Tibial nerve (tissue), 4 donors: ENCODE data around the gene PKHD1. TPM values are rescaled to one million over a fixed set of nuclear protein-coding genes. Genes with fewer than 3 reads are reported as not detected.

Experiments used
- DNase-seq, 2 donors: peaks; one replicate each; pipeline ENCODE4 v3.0.0-alpha.2; 2019; ENCODE audit warnings: low spot score in 2 of 2
- H3K27ac ChIP-seq, 4 donors: fragments of 200-600 bp; sonication (generic) in 3 of 4; one replicate each; pipeline ENCODE4 v1.5.1; 2017 to 2019; ENCODE audit warnings: mild to moderate bottlenecking in 1 of 4
- H3K27me3 ChIP-seq, 2 donors: fragments of 200-600 bp; sonication (generic) in 1 of 2; one replicate each; pipeline versions ENCODE4 v1.5.1 to v1.6.0; 2017 to 2019
- H3K36me3 ChIP-seq, 3 donors: fragments of 200-600 bp; sonication (generic); one replicate each; pipeline ENCODE4 v1.5.1; 2018 to 2019
- H3K4me1 ChIP-seq, 4 donors: fragments of 200-600 bp; sonication (generic) in 3 of 4; one replicate each; pipeline ENCODE4 v1.5.1; 2017 to 2019
- H3K4me3 ChIP-seq, 4 donors: fragments of 200-600 bp; sonication (generic) in 3 of 4; one replicate each; pipeline ENCODE4 v1.5.1; 2017 to 2019; ENCODE audit warnings: mild to moderate bottlenecking in 1 of 4, moderate library complexity in 1 of 4
- H3K9me3 ChIP-seq, 4 donors: fragments of 200-600 bp; sonication (generic) in 3 of 4; one replicate each; pipeline ENCODE4 v1.5.1; 2017 to 2019
- EP300 ChIP-seq, 2 donors: sonication (generic); formaldehyde crosslinking; IDR thresholded peaks; one replicate each; pipeline ENCODE4 v1.6.1; 2017; ENCODE audit warnings: antibody characterized with exemption in 2 of 2, mild to moderate bottlenecking in 1 of 2
- POLR2A ChIP-seq, 2 donors: fragments of 450-650 bp; IDR thresholded peaks; one replicate each; pipeline ENCODE4 v1.6.1; 2017; ENCODE audit warnings: antibody characterized with exemption in 2 of 2, mild to moderate bottlenecking in 2 of 2, moderate library complexity in 2 of 2
- WGBS, 2 donors: methylation state at CpG; one replicate each; pipeline ENCODE4 v1.1.5; 2018; 5-methylcytosine and 5-hydroxymethylcytosine counted together
- total RNA-seq, 4 donors: library from RNA; depleted of rRNA; stranded (reverse); fragments of >200 nt; gene quantifications; one replicate each; pipeline ENCODE4 v1.1.0, GENCODE V29; 2016
- TF ChIP-seq, protein P1 (sequence below), 5 experiments: fragments of 200-600 bp in 3 of 5; fragments of 450-650 bp in 2 of 5; sonication (generic) in 3 of 5; IDR thresholded peaks; one replicate each; pipeline ENCODE4 v1.5.1; 2016 to 2019; ENCODE audit warnings: antibody characterized with exemption in 5 of 5, mild to moderate bottlenecking in 3 of 5, moderate library complexity in 2 of 5

The PKHD1 gene
- total RNA-seq, 4 donors from 2014 or later = under 0.01 to 0.22 (median 0.20) TPM

DNA sequence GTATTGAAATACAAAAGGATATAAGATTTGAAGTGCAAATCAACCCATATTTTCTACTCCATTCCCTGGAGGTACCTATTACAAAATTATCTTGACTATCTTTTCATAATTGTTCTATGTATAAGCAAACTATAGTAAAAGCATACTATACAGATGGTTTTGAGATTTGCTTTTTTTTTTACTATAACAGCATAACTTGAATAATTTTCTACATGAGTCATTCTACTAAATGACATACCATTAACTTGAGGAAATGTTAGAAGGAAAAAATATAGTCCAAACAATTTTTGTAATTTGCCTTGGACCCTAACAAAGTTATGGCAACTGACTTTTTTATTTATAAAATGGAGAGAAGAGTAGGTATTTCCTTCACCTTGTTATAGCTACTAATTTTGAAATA is 472.7 kb downstream of the PKHD1 start:
- Histone ChIP-seq H3K27me3 (no peaks in the 10 kb centered on the region), H3K36me3 (no peaks in the 10 kb centered on the region), H3K4me3 (no peak overlapping the region), H3K9me3 (no peaks in the 10 kb centered on the region), H3K4me1 (no peaks in the 10 kb centered on the region), H3K27ac (no peak overlapping the region)
- DNase-seq = no peak
- TF ChIP-seq, protein P1, sequence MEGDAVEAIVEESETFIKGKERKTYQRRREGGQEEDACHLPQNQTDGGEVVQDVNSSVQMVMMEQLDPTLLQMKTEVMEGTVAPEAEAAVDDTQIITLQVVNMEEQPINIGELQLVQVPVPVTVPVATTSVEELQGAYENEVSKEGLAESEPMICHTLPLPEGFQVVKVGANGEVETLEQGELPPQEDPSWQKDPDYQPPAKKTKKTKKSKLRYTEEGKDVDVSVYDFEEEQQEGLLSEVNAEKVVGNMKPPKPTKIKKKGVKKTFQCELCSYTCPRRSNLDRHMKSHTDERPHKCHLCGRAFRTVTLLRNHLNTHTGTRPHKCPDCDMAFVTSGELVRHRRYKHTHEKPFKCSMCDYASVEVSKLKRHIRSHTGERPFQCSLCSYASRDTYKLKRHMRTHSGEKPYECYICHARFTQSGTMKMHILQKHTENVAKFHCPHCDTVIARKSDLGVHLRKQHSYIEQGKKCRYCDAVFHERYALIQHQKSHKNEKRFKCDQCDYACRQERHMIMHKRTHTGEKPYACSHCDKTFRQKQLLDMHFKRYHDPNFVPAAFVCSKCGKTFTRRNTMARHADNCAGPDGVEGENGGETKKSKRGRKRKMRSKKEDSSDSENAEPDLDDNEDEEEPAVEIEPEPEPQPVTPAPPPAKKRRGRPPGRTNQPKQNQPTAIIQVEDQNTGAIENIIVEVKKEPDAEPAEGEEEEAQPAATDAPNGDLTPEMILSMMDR (IDR thresholded peaks at IDR 0.05) = no peak
- TF ChIP-seq EP300 (IDR thresholded peaks at IDR 0.05) (no peak), POLR2A (IDR thresholded peaks at IDR 0.05) (no peak)

DNA sequence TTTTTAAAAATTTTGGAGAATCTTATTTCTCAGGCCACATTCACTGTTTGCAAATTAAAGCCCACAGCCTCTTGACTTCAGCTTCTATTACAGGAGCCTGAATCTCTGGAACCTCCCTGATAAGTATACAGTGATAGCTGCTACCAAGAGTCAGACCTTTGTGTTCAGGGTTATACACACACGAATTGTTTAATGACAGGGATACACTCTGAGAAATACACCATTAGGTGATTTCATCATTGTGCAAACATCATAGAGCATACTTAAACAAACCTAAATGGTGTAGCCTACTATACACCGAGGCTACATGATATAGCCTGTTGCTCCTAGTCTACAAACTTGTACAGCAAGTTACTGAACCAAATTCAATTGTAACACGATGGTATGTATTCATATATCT is 473.9 kb downstream of the PKHD1 start:
- TF ChIP-seq POLR2A (IDR thresholded peaks at IDR 0.05) (no peak), EP300 (IDR thresholded peaks at IDR 0.05) (no peak)
- TF ChIP-seq, protein P1 (IDR thresholded peaks at IDR 0.05) = no peak
- WGBS, 2 donors = 84 to 92% methylated on average over 3 of the region's 3 CpGs
- Histone ChIP-seq H3K9me3 (no peaks in the 10 kb centered on the region), H3K27me3 (no peaks in the 10 kb centered on the region), H3K27ac (no peak overlapping the region), H3K4me1 (no peaks in the 10 kb centered on the region), H3K36me3 (no peaks in the 10 kb centered on the region), H3K4me3 (no peak overlapping the region)
- no peak for DNase-seq

DNA sequence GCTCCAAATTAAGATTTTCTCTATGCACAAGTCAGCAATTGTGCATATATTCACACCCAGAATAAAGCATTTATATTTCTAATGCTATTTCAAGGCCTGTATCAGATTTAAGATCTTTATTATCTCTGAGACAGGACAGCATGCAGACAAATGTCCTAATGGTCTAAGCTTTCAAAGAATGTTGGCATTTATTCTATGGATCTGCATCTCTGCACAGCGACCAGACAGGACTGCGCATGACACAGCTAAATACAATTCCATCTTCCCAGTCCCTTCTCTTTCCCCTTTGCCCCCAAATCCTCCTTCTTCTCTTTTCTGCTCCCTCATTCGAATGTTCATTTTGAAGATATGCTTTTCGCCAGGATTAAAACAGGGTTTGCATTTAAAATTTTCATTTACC is 478.5 kb downstream of the PKHD1 start:
- H3K4me3 ChIP-seq = no peak overlapping the region
- TF ChIP-seq, protein P1 (IDR thresholded peaks at IDR 0.05) = no peak
- TF ChIP-seq POLR2A (IDR thresholded peaks at IDR 0.05) (no peak), EP300 (IDR thresholded peaks at IDR 0.05) (no peak)

DNA sequence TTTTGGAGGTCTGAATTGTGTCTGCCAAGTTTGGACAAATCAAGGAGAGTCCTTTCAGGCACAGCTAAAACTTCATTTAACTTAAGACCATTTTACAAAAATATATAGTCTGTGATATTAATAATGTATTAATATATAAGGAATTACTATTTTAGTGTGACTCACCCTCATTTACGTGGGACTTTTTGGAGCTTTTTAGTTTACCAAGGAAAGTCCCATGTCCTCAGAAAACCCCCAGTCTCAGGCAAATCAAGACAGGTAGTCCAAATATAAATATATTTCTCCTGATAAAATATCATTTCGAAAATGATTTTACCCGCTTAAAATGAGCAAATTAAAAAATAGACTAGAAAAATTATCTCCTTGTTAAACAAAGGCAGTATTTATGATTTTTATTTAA is 479.0 kb downstream of the PKHD1 start:
- TF ChIP-seq, protein P1 (IDR thresholded peaks at IDR 0.05) = no peak
- TF ChIP-seq EP300 (IDR thresholded peaks at IDR 0.05) = no peak
- TF ChIP-seq POLR2A (IDR thresholded peaks at IDR 0.05) = no peak
- Histone ChIP-seq H3K27ac (no peak overlapping the region), H3K9me3 (no peaks in the 10 kb centered on the region), H3K4me3 (no peak overlapping the region), H3K36me3 (no peaks in the 10 kb centered on the region), H3K27me3 (no peaks in the 10 kb centered on the region), H3K4me1 (no peaks in the 10 kb centered on the region)
- WGBS, 2 donors = 86 to 88% methylated on average over 3 of the region's 3 CpGs
- DNase-seq = no peak

More for the DNA sequence above, 478.5 kb downstream of the PKHD1 start:
- H3K9me3 ChIP-seq = no peaks in the 10 kb centered on the region
- DNase-seq = no peak
- H3K27ac ChIP-seq = no peak overlapping the region
- no peaks in the 10 kb centered on the region for H3K36me3 ChIP-seq
- no peaks in the 10 kb centered on the region for H3K4me1 ChIP-seq
- WGBS, 2 donors = 49 to 60% methylated on average over 4 of the region's 4 CpGs
- H3K27me3 ChIP-seq = no peaks in the 10 kb centered on the region

DNA sequence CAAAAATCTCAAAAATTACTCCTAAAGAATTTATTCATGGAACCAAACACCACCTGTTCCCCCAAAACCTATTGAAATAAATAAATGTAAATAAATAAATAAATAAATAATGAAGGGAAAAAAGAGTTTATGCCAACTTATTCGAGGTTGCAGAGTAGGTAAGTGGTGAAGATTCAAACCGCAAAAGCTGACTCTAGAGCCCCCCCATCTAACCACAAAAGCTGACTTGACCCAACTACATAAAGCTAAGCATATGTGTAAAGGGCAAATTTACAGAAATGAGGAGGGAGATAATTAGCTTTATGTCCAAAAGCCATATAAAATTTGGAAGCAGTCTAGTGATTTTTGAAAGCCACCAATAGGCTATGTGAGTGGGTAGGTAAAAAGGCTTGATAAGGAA is 486.9 kb downstream of the PKHD1 start:
- Histone ChIP-seq H3K4me1 (no peaks in the 10 kb centered on the region), H3K9me3 (peaks cover 0 to 5% (median 0%) of the 10 kb centered on the region in 4 donors), H3K27ac (no peak overlapping the region), H3K36me3 (no peaks in the 10 kb centered on the region), H3K4me3 (no peak overlapping the region), H3K27me3 (no peaks in the 10 kb centered on the region)
- WGBS, 2 donors = 95 to 96% methylated on average over 2 of the region's 2 CpGs
- no peak for TF ChIP-seq EP300 (IDR thresholded peaks at IDR 0.05)
- TF ChIP-seq, protein P1 (IDR thresholded peaks at IDR 0.05) = no peak
- TF ChIP-seq POLR2A (IDR thresholded peaks at IDR 0.05) = no peak
- DNase-seq = no peak
